ENCODE results near the gene POLR2B. TPM values are rescaled to one million over a fixed set of nuclear protein-coding genes. Genes with fewer than 3 reads are reported as not detected.

The POLR2B gene
- total RNA-seq, 1 donor from 2014 or later, result 66.9 TPM

DNA sequence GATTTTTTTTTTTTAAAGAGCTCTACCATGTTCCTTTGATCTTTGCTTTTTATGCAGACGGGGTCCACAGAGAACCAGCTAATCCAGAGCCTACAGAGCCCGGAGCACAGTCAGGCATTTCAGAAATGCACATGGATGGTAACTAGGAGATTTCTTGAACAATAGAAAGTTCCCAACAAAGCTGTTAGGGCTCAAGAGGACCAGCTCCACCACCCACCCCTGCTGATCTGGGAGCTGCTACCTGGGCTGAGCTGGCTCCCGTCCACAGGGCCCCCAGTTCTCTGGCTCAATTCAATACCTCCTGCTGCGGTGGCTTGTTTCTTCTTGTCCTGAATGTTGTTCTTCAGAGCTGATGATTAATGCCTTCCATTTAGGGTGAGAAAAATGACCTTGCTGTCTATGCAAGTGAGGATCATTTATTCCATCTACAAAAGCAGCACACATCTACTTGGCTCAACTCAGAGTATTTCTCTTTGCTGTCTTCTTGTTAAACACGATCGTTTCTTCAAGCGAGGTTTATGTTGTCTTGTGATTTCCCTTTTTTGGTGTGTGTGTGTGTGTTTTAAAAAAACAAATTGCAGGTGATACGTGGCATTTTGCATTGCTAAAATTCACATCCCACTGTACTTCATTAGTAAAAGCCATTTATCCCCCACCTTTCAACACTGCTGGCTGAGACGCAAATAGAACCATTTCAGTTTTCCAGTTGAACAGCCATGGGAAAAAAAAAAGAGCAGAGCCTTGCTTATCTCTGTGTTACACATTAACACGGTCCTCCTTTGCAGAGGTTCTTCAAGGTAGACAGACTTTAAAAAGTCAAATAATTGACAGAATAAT lies 100.2 kb downstream of the POLR2B start:
- no peak for DNase-seq (ENCODE audit: low spot score)

Other genes with a start within 250 kb of the POLR2B start
- not detected for gene SPINK2, start 157.2 kb upstream of the POLR2B start, total RNA-seq
- 32.1 TPM for gene REST, start 71.0 kb upstream of the POLR2B start, total RNA-seq
- gene NOA1, start 1.3 kb upstream of the POLR2B start, total RNA-seq, result 10.5 TPM
- gene IGFBP7, start 131.5 kb downstream of the POLR2B start, total RNA-seq, result 558 TPM